Measurements from ENCODE around the gene CDH23.

The CDH23 gene

DNA sequence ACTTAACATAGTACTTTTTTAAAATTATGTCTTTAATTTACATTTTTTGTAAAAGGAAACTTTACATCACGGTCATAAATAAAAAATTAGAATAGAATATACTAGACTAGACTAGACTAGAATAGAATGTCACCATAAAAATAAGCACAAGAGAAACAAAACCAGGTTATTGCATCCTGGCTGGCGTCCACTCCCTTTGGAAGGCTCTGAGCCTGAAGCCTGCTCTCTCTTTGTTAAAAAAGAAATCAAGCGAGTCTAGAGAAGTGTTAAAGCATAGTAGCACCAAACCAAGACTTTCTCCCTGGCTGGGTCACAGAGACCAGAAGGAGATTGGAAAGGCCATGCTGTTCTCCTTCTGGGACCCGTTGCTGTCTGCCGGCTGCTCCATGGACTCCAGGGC, 218.2 kb downstream of the CDH23 start:
- TF ChIP-seq SIN3A (IDR thresholded peaks at IDR 0.05; ENCODE audit: borderline replicate concordance, insufficient read depth, low read length) (no peak), POLR2AphosphoS5 (IDR thresholded peaks at IDR 0.05; ENCODE audit: low read depth, low read length) (no peak), TAF1 (IDR thresholded peaks at IDR 0.05; ENCODE audit: borderline replicate concordance, insufficient read depth, low read length) (no peak), FOXP2 (optimal IDR thresholded peaks at IDR 0.05; ENCODE audit: borderline replicate concordance, extremely low read depth, extremely low read length, insufficient read depth) (no peak)
- TF ChIP-seq, protein P1, sequence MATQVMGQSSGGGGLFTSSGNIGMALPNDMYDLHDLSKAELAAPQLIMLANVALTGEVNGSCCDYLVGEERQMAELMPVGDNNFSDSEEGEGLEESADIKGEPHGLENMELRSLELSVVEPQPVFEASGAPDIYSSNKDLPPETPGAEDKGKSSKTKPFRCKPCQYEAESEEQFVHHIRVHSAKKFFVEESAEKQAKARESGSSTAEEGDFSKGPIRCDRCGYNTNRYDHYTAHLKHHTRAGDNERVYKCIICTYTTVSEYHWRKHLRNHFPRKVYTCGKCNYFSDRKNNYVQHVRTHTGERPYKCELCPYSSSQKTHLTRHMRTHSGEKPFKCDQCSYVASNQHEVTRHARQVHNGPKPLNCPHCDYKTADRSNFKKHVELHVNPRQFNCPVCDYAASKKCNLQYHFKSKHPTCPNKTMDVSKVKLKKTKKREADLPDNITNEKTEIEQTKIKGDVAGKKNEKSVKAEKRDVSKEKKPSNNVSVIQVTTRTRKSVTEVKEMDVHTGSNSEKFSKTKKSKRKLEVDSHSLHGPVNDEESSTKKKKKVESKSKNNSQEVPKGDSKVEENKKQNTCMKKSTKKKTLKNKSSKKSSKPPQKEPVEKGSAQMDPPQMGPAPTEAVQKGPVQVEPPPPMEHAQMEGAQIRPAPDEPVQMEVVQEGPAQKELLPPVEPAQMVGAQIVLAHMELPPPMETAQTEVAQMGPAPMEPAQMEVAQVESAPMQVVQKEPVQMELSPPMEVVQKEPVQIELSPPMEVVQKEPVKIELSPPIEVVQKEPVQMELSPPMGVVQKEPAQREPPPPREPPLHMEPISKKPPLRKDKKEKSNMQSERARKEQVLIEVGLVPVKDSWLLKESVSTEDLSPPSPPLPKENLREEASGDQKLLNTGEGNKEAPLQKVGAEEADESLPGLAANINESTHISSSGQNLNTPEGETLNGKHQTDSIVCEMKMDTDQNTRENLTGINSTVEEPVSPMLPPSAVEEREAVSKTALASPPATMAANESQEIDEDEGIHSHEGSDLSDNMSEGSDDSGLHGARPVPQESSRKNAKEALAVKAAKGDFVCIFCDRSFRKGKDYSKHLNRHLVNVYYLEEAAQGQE (IDR thresholded peaks at IDR 0.05; ENCODE audit: insufficient read depth in 1 of 2, low read depth in 2 of 2, low read length in 2 of 2) = no peak

DNA sequence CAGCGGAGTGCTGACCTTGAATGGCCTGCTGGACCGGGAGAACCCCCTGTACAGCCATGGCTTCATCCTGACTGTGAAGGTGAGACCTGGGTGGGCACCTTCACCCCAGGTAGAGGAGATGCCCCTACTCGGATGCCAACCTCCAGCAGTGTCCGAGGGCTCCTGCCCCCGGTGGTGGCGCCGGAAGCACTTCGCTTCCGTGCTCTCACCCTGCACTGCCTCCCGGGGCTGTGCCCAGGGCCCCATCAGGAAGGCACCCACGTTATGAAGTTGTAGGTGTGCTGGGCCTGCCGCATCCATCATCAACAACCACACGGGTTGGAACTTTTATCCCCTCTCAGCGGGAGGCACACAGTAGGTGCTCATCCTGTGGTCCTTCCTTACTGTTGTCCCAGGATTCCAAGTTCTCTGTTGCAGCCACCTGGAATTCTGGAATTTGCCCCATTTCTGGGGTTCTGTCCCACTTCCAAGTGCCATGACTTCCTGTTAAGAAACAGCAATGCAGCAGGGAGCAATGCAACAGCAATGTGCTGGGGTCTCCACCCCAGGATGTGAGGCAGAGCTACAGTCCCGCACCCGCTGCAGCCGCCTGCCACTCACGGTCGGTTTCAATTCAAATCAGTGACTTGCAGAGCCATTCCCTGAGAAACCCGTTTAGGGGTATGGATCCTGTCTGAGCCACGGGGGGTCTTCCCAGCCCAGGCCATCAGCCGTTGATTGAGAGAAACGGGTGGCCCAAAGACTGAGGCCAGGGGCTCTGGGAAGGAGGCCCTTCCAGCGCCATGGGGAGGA, 219.0 kb downstream of the CDH23 start:
- TF ChIP-seq TAF1 (IDR thresholded peaks at IDR 0.05; ENCODE audit: borderline replicate concordance, insufficient read depth, low read length) = no peak
- no peak for TF ChIP-seq FOXP2 (optimal IDR thresholded peaks at IDR 0.05; ENCODE audit: borderline replicate concordance, extremely low read depth, extremely low read length, insufficient read depth)
- no peak for TF ChIP-seq SIN3A (IDR thresholded peaks at IDR 0.05; ENCODE audit: borderline replicate concordance, insufficient read depth, low read length)
- TF ChIP-seq, protein P1 (IDR thresholded peaks at IDR 0.05; ENCODE audit: insufficient read depth in 1 of 2, low read depth in 2 of 2, low read length in 2 of 2) = no peak
- no peak for TF ChIP-seq POLR2AphosphoS5 (IDR thresholded peaks at IDR 0.05; ENCODE audit: low read depth, low read length)

DNA sequence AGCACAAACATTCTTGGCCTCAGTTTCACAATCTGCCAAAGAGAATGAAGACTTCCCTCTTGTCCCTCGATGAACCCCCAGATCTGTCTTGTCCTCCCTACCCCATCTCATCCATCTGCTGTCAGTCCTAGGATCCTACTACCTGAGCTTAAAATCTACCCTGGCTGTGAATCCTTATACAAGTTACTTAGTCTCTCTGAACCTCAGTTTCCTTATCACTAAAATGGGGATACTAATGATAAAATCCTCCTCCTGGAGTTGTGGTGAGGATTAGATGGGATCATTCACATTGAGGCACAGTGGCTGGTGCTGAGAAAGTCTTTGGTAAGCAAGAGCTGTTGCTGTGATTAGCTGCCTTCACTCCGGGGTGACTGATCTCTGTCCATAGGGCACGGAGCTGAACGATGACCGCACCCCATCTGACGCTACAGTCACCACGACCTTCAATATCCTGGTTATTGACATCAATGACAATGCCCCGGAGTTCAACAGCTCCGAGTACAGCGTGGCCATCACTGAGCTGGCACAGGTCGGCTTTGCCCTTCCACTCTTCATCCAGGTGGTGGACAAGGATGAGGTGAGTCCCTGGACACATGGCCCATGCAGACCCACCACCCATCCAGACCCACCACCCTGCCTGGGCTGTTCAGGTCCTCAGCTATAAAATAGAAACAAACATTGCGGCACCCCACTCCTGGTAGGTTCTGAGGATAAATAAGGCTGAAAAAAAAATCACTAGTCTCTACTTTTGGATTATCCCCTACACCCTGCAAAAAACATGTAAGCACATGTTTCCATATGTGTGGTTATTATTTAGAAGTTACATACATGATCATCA, 220.3 kb downstream of the CDH23 start:
- no peak for TF ChIP-seq FOXP2 (optimal IDR thresholded peaks at IDR 0.05; ENCODE audit: borderline replicate concordance, extremely low read depth, extremely low read length, insufficient read depth)
- TF ChIP-seq SIN3A (IDR thresholded peaks at IDR 0.05; ENCODE audit: borderline replicate concordance, insufficient read depth, low read length) = no peak
- TF ChIP-seq, protein P1 (IDR thresholded peaks at IDR 0.05; ENCODE audit: insufficient read depth in 1 of 2, low read depth in 2 of 2, low read length in 2 of 2) = no peak
- no peak for TF ChIP-seq POLR2AphosphoS5 (IDR thresholded peaks at IDR 0.05; ENCODE audit: low read depth, low read length)
- TF ChIP-seq TAF1 (IDR thresholded peaks at IDR 0.05; ENCODE audit: borderline replicate concordance, insufficient read depth, low read length) = no peak

DNA sequence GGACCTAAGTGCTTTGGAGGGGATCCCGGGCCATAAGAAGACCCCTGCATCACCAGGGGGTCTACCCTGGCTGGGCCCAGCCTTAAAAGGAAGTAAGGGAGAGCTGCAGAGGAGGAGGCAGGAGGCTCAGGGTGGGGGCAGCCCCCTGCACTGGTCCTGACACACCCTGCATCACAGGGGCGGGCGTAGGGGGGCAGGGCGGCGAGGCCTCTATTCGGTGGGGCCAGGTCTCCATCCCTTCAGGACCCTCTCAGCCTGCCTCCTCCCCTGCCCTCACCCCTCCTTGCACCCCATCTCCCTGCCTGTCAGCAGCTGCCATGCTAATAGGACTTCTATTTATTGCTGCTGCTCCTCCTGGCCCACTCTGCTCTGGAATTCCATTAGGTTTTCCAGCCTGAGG, 221.5 kb downstream of the CDH23 start:
- TF ChIP-seq SIN3A (IDR thresholded peaks at IDR 0.05; ENCODE audit: borderline replicate concordance, insufficient read depth, low read length) (no peak), FOXP2 (optimal IDR thresholded peaks at IDR 0.05; ENCODE audit: borderline replicate concordance, extremely low read depth, extremely low read length, insufficient read depth) (no peak), TAF1 (IDR thresholded peaks at IDR 0.05; ENCODE audit: borderline replicate concordance, insufficient read depth, low read length) (no peak), POLR2AphosphoS5 (IDR thresholded peaks at IDR 0.05; ENCODE audit: low read depth, low read length) (no peak)
- TF ChIP-seq, protein P1 (IDR thresholded peaks at IDR 0.05; ENCODE audit: insufficient read depth in 1 of 2, low read depth in 2 of 2, low read length in 2 of 2) = no peak
